Activated T-cell treated with anti-CD3 and anti-CD28 coated beads, Interleukin-2, amount 50 U/mL, for 24 hours (primary cell): Measurements from ENCODE around the gene PTH2.
"Not testable (repeated sequence)": the region's sequence is repeated elsewhere in the genome, so short reads cannot be mapped to it uniquely, and the experiment has no call there.

Experiments used
- DNase-seq: peaks from one replicate; pipeline ENCODE4 v3.0.0-alpha.2; 2020
- H3K27ac Mint-ChIP-seq: 2 replicates; pipeline ENCODE4 v1.8.0; 2020; ENCODE audit warnings: mild to moderate bottlenecking, mixed read lengths
- H3K27me3 Mint-ChIP-seq: 2 replicates; pipeline ENCODE4 v1.8.0; 2020; ENCODE audit warnings: mixed read lengths
- H3K36me3 Mint-ChIP-seq: 2 replicates; pipeline ENCODE4 v1.8.0; 2020; ENCODE audit warnings: low read depth, mixed read lengths
- H3K4me1 Mint-ChIP-seq: 2 replicates; pipeline ENCODE4 v1.8.0; 2020; ENCODE audit warnings: low read depth, mixed read lengths
- H3K4me3 Mint-ChIP-seq: 2 replicates; pipeline ENCODE4 v1.8.0; 2020; ENCODE audit warnings: mild to moderate bottlenecking, moderate library complexity, mixed read lengths
- H3K9me3 Mint-ChIP-seq: 2 replicates; pipeline ENCODE4 v1.8.0; 2020; ENCODE audit warnings: mixed read lengths

The PTH2 gene

GRCh38 chr19:49395581-49396407 is 27.4 kb downstream of the PTH2 start:
- H3K27me3 Mint-ChIP-seq = no peaks in the 10 kb centered on the region
- H3K4me1 Mint-ChIP-seq = peaks cover 20% of the 10 kb centered on the region
- no peaks in the 10 kb centered on the region for H3K36me3 Mint-ChIP-seq
- H3K4me3 Mint-ChIP-seq = no peak overlapping the region
- no peak for DNase-seq
- H3K27ac Mint-ChIP-seq = no peak overlapping the region
- no peaks in the 10 kb centered on the region for H3K9me3 Mint-ChIP-seq

DNA sequence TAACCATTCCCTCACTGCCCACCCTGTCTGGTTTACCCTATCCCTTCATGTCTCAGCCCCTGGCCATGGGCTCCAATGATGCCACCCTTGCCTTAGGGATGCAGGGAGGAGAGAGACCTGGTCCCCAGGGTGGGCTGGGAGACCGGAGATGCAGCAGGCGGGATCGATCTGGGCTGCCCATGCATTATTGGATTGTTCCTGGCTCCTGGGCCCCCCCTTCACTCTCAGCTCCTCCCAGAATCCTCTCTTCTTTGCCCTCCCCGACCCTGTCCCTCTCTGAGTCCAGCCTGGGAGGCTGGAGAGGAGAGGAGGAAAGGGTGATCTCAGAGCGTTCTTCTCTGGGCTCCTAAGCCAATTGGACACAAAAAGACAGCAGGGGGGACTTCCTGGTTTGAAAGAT is 29.4 kb downstream of the PTH2 start:
- H3K9me3 Mint-ChIP-seq = no peaks in the 10 kb centered on the region
- H3K27ac Mint-ChIP-seq = no peak overlapping the region
- H3K27me3 Mint-ChIP-seq = no peaks in the 10 kb centered on the region
- H3K36me3 Mint-ChIP-seq = no peaks in the 10 kb centered on the region
- no peak overlapping the region for H3K4me3 Mint-ChIP-seq
- DNase-seq = no peak
- peaks cover 19% of the 10 kb centered on the region for H3K4me1 Mint-ChIP-seq

- Mint-ChIP-seq H3K36me3 (no peaks in the 10 kb centered on the region), H3K9me3 (no peaks in the 10 kb centered on the region), H3K27ac (no peak overlapping the region), H3K4me3 (no peak overlapping the region), H3K27me3 (no peaks in the 10 kb centered on the region), H3K4me1 (peaks cover 16% of the 10 kb centered on the region)
- peak; percentile 82 for DNase-seq
Observed at GRCh38 chr19:49391581-49392399, 31.5 kb downstream of the PTH2 start.

- Mint-ChIP-seq H3K36me3 (no peaks in the 10 kb centered on the region), H3K27ac (no peak overlapping the region), H3K4me1 (peaks cover 16% of the 10 kb centered on the region), H3K4me3 (no peak overlapping the region), H3K9me3 (no peaks in the 10 kb centered on the region), H3K27me3 (no peaks in the 10 kb centered on the region)
- DNase-seq = no peak
Observed at GRCh38 chr19:49390929-49391359, 32.3 kb downstream of the PTH2 start.

DNA sequence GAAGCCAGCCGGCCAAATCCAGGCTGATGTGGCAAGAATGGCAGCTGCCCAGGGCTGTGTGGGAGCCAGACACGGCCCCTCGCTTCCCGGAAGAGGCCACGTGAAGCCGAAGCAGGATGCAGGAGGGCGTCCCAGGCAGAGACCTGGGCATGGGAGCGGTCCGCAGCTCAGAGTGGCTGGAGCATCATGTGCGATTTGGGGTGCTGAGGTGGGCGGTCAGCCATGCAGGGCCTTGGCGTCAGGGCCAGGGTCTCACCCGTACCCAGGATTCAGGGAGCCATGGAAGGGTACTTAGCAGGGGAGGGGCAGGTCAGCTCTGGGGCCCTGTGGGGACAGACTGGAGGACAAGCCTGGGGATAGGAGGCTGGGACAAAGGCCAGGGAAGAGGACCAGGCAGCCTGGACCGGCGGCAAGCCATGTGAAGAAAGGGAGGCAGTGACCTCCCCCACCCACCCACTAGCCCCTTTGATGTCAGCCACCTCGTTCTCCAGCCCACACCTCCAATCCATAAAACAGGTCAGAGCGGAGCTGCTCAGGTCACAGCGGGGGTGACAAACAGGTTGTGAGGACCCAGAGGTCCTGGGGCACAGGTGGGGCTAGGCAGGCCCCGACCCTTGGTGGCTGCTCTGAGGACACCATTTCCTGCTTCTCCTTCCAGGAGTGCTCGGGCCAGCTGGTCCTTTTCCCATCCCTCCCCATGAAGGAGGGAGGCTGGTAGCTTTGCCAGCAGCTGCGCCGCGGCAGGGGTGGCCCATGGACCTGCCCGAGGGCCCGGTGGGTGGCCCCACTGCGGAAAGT is 32.9 kb downstream of the PTH2 start:
- H3K9me3 Mint-ChIP-seq = no peaks in the 10 kb centered on the region
- no peak for DNase-seq
- H3K27me3 Mint-ChIP-seq = no peaks in the 10 kb centered on the region
- H3K36me3 Mint-ChIP-seq = no peaks in the 10 kb centered on the region
- H3K27ac Mint-ChIP-seq = no peak overlapping the region
- no peak overlapping the region for H3K4me3 Mint-ChIP-seq
- H3K4me1 Mint-ChIP-seq = peaks cover 16% of the 10 kb centered on the region

DNA sequence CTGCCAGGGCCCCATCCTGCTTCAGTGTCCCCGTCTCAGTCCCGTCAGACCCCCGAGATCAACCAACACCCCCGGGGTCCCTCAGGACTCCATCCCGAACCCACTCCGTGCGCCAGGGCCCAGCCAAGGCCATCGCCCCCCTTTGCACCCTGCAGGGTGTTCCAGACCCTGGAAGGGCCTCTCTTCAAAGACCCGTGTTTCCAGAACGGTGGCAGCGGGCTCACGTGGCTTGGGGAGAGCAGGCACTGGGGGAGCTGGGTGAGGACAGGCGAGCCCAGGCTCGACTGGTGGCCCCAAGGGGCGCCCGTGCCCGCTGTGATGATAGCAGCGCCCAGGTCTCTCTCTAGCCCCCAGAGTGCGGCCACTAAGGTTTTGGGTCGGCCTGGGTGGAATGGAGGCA is 33.8 kb downstream of the PTH2 start:
- Mint-ChIP-seq H3K4me3 (no peak overlapping the region), H3K27me3 (no peaks in the 10 kb centered on the region), H3K36me3 (no peaks in the 10 kb centered on the region), H3K4me1 (peaks cover 16% of the 10 kb centered on the region), H3K9me3 (no peaks in the 10 kb centered on the region), H3K27ac (no peak overlapping the region)
- DNase-seq = no peak

- H3K36me3 Mint-ChIP-seq = no peaks in the 10 kb centered on the region
- H3K4me3 Mint-ChIP-seq = peak within 1 kb of the TSS; percentile 35
- peaks cover 16% of the 10 kb centered on the region for H3K4me1 Mint-ChIP-seq
- no peaks in the 10 kb centered on the region for H3K27me3 Mint-ChIP-seq
- DNase-seq = peak; percentile 84
- H3K27ac Mint-ChIP-seq = peak within 1 kb of the TSS; percentile 83
- H3K9me3 Mint-ChIP-seq = no peaks in the 10 kb centered on the region
Observed at GRCh38 chr19:49387936-49388372, 35.3 kb downstream of the PTH2 start, which contains the start of gene KASH5. Gene KASH5, plus strand, starts transcription at chr19:49388249. Its CDS starts 2,635 bp downstream, at chr19:49390884.

- DNase-seq = no peak
- H3K36me3 Mint-ChIP-seq = no peaks in the 10 kb centered on the region
- H3K27me3 Mint-ChIP-seq = no peaks in the 10 kb centered on the region
- no peak overlapping the region for H3K4me3 Mint-ChIP-seq
- H3K4me1 Mint-ChIP-seq = peaks cover 8% of the 10 kb centered on the region
- no peaks in the 10 kb centered on the region for H3K9me3 Mint-ChIP-seq
- H3K27ac Mint-ChIP-seq = no peak overlapping the region
Observed at GRCh38 chr19:49383599-49383998, 39.6 kb downstream of the PTH2 start.

DNA sequence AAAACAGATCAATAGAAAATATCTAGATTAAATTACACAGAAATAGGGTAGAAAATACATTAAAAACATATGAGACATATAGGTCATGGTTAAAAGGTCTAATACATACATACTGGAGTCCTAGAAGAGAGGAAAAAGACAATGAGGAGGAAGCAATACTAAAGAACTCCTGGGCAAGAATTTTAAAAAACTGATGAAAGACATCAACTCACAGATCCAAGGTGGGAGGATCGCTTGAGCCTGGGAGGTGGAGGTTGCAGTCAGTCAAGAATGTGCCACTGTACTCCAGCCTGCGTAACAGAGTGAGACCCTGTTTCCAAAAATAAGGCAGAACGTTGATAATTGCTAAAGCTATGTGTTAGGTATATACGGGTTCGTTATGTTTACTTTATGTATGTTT is 40.6 kb downstream of the PTH2 start:
- Mint-ChIP-seq H3K9me3 (no peaks in the 10 kb centered on the region), H3K4me1 (peaks cover 3% of the 10 kb centered on the region), H3K27me3 (no peaks in the 10 kb centered on the region), H3K4me3 (no peak overlapping the region), H3K36me3 (no peaks in the 10 kb centered on the region), H3K27ac (no peak overlapping the region)
- no peak for DNase-seq

DNA sequence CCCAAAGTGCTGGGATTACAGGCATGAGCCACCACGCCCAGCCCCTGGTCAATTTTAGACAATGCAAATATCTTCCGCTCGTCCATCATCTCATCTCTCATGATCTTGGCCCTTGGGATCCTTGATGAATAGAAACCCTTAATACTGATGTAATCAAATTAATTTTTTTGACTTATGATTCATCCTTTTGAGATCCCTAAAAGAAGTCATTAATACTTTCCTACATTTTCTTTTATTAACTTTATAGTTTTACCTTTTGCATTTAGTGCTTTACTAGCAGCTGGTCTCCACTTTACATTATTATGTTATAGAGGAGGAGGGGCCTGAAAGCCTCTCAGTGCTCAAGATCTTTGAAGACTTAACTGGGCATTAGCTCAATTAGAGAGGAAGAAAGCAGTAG is 42.9 kb downstream of the PTH2 start:
- Mint-ChIP-seq H3K4me1 (no peaks in the 10 kb centered on the region), H3K27ac (no peak overlapping the region), H3K4me3 (no peak overlapping the region), H3K36me3 (no peaks in the 10 kb centered on the region), H3K9me3 (no peaks in the 10 kb centered on the region), H3K27me3 (no peaks in the 10 kb centered on the region)
- no peak for DNase-seq

DNA sequence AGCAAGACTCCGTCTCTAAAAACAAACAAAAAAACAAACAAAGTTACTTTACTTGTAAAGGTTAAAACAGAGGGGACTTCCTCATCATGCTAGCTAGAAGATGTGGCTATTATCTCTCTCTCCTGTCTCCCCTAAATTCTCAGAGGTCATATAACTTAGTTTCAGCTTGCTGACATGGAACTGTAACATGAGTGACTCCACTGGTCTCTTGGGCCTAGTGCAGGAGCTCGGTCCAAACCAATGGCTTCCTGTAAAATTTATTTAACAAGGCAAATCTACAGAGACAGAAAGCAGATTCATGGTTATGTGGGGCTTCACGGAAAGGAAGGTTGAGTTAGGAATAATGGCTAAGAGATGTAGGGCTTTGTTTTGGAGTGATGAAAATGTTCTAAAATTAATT is 44.7 kb downstream of the PTH2 start:
- Mint-ChIP-seq H3K27me3 (no peaks in the 10 kb centered on the region), H3K27ac (no peak overlapping the region), H3K4me1 (no peaks in the 10 kb centered on the region), H3K4me3 (no peak overlapping the region), H3K9me3 (no peaks in the 10 kb centered on the region), H3K36me3 (no peaks in the 10 kb centered on the region)
- no peak for DNase-seq

- no peaks in the 10 kb centered on the region for H3K9me3 Mint-ChIP-seq
- H3K4me3 Mint-ChIP-seq = no peak overlapping the region
- H3K27me3 Mint-ChIP-seq = peaks cover 2% of the 10 kb centered on the region
- H3K36me3 Mint-ChIP-seq = no peaks in the 10 kb centered on the region
- no peak overlapping the region for H3K27ac Mint-ChIP-seq
- no peaks in the 10 kb centered on the region for H3K4me1 Mint-ChIP-seq
- DNase-seq = no peak
Observed at GRCh38 chr19:49374665-49375434, 48.4 kb downstream of the PTH2 start.

GRCh38 chr19:49373174-49373573 is 50.1 kb downstream of the PTH2 start:
- not testable (repeated sequence) for H3K4me1 Mint-ChIP-seq, H3K4me3 Mint-ChIP-seq, DNase-seq, H3K9me3 Mint-ChIP-seq, H3K27ac Mint-ChIP-seq, H3K27me3 Mint-ChIP-seq, H3K36me3 Mint-ChIP-seq
